ENCODE measurements around the gene SPATA16.
"Not testable (repeated sequence)": the region's sequence is repeated elsewhere in the genome, so short reads cannot be mapped to it uniquely, and the experiment has no call there.

The SPATA16 gene

DNA sequence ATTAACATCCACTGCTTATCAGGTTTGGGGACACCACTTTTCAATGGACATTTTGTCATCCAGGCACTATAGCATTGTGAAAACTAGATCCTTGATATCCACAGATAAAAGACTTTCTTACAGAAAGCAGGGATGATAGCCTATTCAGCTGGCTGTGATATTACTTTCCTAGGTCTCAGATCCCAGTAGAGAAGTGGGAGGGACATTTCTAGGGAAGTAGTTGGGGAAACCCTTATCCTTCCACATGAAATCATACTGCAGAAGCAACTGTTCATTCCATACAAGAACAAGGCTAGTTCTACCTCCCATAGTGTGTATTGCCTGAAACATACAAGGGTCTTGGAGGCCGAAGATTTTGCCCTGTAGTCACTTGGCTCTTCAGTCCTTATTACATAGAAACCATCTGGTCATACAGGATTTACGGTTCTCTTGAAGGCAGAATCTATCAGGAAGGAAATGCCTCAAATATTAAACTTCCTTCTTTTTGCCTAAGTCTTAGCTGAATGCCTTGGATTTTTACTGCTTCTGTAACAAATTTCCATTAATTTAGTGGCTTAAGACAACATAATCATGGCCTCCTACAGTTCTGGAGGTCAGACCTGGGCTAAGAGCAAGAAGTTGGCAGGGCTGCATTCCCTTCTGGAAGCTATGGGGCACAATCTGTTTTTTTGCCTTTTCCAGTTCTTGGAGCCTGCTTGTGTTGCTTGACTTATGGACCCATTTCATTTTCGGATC, 271.1 kb downstream of the SPATA16 start:
- DNase-seq, result no peak

DNA sequence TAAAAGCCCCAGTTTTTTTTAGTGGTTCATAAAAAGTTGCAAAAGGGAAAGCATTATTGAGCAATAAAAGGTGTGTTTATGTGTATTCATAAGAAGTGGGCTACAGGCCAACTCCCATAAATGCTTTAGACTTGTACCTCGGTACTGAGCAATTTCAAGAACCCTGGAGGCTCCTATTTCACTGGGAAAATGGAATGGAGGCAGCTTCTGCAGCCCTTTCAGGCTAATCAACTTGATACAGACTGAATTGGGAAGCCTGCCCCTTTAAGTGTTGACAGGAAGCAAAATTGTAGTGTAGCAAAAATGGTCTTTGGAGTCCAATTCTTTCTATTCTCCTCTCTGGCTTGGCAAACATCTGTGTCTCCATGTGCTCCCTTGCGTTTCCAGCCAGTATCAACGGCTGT, 271.7 kb downstream of the SPATA16 start:
- peak; percentile 31 for DNase-seq

DNA sequence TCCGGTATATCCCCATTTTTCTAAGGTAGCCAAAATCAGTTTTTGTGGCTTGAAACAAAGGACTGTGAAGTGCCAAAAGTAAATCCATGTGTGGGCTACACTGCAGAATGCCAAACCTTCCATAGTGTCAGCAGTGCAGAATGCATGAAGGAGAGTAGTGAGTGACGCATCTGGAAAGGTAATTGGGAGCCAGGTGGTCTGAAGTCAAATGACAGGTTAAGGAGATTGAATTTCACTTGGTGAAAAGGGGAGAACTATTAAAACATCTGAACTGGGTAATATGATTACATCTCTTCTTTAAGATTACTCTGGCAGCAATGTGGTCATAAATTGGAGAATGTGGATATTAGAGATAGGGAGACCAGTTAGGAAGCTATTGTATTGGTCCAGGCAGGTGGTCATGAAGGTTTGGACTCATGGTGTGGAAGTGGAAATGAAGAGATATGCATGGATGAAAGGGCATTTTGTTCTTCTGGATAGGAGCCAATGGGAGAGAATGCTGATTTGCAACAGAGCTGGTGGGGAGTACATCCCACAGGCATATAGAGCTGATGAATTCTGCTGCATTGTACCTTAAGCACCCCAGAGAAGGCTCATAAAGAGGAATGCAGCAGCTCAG, 272.3 kb downstream of the SPATA16 start:
- no peak for DNase-seq

DNA sequence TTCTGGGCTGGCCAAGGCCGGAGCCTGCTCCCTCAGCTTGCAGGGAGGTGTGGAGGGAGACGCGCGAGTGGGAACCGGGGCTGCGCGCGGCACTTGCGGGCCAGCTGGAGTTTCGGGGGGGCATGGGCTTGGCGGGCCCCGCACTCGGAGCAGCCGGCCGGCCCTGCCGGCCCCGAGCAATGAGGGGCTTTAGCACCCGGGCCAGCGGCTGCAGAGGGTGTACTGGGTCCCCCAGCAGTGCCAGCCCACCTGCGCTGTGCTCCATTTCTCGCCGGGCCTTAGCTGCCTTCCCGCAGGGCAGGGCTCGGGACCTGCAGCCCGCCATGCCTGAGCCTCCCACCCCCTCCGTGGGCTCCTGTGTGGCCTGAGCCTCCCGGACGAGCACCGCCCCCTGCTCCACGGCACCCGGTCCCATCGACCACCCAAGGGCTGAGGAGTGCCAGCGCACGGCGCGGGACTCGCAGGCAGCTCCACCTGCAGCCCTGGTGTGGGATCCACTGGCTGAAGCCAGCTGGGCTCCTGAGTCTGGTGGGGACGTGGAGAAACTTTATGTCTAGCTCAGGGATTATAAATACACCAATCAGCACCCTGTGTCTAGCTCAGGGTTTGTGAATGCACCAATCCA, 274.2 kb downstream of the SPATA16 start:
- not testable (repeated sequence) for DNase-seq

DNA sequence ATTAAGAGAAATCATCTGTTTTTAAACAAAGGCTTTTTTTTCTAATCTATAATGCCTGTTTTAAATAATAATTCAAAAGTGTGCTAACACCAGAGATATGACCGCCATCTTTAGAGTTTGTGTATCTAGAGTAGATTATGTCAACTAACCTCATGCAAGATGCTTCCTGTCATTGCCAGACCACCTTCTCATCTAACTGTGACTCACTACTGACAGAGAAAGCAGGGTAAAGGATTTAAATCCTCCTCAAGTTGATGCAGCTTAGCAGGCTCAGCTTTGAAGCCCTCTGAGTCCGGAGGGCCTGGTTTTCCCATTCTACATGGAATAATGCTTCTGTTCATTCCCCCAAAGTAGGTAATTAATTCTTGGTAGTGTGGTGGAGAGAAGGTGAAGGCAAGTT, 282.0 kb downstream of the SPATA16 start:
- DNase-seq, result no peak

DNA sequence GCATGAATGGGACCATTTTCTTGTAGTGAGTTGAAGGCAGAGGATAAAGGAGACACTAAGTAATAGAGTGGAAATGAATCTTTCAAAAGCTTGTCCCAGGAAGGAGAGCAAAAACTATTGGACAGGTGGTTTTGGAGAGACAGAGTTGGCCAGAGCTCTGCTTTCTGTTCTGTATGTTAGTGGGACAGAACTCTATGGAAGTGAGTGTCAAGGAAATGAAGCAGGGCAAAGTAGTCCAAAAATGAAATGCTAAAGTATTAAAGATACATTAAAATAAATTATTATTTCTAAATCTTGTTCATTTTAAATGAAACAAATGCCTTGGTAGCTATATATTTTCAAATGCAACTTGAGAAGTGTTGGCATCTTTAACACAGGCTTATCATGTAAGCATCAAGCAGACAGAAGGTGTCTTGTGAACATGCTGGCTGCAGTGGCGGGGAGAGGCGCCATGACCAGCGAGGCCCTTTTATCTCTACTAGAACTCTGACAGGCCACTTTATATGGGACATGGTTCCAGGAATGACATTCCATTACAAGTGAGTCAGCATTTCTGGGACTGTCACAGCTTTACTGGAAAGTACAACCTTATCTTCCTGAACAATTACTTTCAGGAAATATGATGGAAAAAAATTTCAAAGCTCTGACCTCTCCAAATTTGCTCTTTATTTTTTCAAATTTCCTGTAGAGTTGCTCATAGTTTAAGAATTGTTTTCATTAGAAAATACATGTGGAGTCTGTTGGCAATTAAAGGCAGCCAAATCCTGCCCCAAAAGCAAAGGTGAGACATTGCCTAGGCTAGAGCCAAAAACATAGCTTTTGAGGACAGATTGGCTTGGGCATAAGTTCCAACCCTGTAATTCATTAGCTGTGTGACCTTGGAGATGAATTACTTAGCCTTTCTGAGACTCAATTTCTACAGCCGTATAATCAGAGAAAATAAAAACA, 284.0 kb downstream of the SPATA16 start:
- DNase-seq, result peak; percentile 38

DNA sequence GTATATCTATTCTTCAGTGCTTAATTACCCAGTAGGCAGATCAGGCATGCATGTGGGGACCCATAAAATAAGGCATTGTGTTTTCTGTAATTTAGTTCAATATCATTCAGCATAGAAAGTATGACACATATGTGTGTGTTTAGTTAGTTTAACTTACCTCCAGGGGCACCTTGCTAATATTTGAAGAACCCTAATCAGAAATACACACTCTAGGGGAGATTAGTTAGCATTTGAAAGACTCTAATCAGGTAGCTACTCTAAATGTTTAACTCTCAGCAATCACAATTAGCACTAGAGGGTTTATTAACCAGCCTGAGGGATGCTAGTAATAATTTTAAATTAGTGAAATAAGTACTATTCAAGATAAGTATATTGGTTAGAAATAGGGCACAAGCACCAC, 286.0 kb downstream of the SPATA16 start:
- DNase-seq, result no peak

DNA sequence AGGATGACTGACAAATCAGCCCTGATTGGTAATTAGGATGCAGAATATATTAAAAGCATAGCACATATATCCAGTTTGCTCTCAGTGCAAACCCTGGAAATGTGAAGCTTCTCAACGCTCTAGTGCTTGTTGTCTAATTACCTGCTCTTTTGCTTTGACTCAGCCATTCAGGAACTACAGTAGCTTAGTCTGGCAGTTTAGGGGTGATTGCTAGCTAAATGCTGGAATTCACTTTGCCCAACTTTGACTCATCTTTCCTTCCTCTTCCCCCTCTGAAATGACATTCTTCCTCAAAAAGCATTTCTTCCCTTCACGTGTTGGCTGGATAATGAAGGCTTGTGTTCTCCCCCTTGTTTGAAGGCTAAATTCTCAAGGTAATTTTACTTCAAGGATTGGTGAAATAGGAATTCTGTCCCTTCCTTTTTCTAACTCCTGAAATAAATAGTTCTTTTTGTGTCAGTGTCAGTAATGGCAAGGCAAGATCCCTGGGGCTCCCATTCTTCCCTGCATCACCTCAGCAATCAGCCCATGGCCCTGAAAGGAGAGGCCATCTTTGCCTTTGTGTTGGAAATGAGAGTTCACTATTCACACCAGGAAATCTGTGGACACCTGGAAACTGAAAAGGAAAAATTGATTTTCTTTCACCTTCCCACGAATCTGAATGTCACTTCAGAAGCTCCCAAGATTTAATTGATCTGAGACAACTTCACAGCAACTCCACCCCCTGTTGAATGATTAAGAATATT, 286.9 kb downstream of the SPATA16 start:
- no peak for DNase-seq

DNA sequence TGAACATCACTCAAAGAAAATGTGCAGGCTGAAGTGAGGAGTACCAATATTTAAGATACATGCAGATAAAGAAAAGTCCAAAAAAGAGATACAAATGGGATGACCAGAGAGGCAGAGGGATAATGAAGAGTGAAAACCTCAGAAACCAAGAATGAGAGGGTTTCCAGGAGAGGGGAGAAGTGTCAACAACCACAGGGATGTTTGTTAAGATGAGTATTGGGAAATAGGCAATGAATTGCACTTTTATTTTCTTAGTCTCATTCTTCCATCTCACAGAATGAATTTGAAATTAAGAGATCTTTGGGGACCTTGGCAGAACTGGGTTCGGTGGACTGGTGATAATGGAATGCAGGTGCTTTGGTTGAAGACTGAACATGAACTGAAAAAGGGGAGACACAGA, 288.0 kb downstream of the SPATA16 start:
- no peak for DNase-seq

DNA sequence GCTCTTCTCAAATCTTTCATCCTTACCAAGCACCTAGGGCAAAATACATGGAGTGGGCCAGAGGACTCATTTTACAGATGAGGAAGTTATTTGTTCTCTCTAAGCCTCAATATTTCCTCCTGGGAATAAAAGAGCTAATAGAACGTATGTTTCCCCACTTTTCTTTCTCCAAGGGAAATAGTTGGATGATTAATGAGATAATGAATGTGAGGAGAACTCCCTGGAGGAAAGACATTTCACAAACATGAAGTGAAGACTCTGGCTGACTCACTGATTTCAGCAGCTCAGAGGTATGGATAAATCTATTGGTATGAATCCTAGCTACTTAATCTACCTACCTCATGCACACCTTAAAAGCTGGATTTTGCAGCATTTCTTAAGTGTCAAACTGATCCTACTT, 292.1 kb downstream of the SPATA16 start:
- DNase-seq, result no peak

DNA sequence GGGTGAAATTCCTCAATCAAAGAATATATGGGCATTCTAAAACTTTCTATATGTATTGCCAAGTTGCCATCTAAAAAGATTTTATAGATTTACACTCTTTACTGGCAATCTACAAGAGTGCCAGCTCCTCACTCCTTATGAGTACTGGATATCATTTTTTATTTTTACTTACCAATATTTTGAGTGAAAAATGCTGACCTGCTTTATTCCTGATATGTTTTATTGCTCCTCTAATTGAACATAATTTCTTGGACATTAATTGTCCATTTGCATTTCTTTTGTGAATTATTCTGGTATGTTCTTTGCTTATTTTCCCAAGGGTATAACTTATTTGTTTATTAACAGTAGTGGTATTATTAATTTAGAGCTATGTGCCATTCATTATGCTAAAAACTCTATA, 293.7 kb downstream of the SPATA16 start:
- DNase-seq, result no peak

DNA sequence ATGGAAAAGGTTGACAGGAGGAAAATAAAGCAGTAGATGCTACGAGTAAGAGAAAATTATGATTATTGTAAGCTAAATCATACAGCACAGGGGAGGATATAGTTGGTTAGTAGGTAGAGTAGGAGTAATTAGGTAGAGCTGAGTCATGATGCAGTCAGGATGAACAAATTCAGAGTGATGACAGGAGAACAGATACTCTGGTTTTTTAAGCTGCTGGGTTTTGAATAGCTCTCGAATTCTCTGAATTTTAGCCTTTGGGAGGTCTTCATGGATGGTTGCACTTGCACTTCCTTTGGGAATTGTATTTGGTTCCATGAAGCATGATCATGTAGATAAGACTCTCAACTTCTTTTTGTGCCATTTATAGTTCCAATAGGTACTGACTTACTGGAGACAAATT, 294.3 kb downstream of the SPATA16 start:
- DNase-seq, result no peak

DNA sequence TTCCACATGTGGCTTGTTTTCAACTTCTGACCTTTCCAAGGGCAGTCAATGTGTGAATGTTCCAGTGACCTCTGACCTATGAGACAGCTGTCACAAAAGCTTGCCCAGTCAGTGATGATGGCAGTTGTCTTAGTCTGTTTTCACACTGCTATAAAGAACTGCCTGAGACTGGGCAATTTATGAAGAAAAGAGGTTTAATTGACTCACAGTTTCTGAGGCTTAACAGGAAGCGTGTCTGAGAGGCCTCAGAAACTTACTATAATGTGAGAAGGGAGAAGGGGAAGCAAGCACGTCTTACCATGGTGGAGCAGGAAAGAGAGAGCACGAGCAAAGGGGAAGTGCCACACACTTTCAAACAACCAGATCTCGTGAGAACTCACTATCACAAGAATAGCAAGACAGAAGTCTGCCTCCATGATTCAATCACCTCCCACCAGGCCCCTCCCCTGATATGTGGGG, 294.9 kb downstream of the SPATA16 start:
- DNase-seq, result peak; percentile 59

DNA sequence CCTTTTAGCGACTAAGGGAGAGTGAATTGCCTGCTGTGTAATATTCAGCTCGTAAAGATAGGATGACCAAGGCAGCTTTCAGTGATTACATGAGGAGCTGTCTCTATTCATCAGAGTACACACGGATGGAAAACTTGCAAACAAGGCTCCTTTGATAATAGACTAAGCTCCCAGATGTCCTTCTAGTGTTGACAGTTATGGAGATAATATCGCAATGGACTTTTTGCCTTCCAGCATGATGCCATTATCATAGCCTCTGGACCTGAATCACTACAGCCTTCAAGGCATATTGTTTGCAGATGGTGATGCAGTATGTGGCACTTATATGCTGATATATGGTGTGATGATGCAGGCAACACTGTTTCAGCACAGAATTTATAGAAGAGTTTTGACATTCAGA, 296.6 kb downstream of the SPATA16 start:
- DNase-seq, result no peak

DNA sequence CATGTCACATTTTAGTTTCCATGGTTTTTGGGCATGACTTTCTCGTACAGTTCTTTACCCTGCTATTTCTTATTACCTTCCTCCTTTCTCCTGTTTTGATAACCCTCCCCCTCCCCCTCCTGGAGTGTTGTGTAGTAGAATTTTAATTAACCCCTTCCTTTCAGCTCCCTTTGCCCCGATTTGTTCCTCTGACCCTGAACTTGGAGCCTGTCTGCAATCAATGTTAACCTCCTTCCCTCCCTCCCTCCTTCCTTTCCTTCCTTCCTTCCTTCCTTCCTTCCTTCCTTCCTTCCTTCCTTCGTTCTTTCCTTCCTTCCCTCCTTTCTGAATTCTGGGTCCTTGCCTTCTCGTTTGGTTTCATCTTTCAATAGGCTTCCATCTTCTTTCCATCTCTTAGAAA, 300.1 kb downstream of the SPATA16 start:
- DNase-seq, result no peak

DNA sequence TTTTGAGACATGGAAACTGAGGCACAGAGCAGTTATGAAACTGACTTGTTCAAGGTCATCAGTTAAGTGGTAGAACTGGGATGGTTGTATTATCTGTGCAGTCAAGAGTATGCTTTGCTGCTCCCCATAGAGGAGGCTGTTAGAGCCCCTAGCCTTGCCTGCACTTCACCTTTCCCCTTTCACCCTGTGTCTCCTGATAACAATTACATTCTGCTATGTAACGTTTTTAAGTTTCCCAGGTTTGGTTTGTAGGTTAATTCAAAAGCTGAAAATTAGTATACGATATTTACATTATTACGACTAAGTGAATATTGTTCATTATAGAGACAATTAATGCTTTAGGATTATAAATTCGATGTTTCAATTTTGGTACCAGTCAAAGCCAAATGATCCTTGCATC, 300.6 kb downstream of the SPATA16 start:
- DNase-seq, result no peak

DNA sequence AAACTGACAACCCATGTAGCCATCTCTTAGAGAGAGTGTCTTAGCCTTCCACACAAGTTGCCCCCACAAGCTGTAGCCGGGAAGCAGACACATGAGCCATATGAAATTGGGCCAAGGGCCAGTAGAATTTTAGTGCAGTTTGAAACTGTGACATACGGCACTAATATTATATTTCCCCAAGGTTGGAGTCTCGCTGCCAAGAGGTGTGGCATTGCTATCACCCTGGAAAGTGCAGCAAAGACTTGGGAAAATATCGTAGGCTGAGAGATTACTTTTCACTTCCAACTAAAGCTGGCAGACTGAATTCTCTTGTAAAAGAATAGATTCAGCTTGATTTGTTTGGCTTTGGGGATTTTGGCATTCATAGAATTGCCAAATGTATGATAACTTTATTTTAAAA, 301.4 kb downstream of the SPATA16 start:
- no peak for DNase-seq

Data from OCI-M1 (cell line).